ENCODE measurements around the gene CYB561D1. TPM values are rescaled to one million over a fixed set of nuclear protein-coding genes. Genes with fewer than 3 reads are reported as not detected.

The CYB561D1 gene
- total and polyA plus RNA-seq, 4 experiments from 2014 or later = 13.6 to 41.6 (median 28.9) TPM

DNA sequence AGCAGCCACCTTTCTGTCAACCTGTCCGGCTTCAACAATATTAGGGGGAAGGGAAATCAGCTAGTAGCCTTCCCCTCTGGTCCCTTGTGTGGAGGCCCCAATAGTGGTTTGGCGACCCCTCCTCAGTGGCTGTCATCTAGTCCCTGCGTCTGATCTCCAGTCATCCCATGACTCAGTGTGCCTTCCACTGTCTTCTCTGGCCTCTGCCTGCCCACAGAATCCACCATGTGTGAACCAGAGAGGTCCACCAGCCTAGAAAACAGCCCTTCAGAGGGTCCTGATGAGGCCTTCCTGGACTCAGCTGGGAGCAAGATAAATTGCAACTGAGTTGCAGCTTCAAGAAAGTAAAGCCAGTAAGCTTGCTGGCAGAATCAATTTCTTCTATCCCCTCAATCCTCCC lies 14.0 kb upstream of the CYB561D1 start:
- no peak overlapping the region for H3K27ac Mint-ChIP-seq
- ChIA-PET CTCF (ENCODE audit: partially characterized antibody) (interaction anchor here (0.6 to 2.2 kb wide), 4 partner anchors 10 to 548 kb away, joined by 3 to 9 read pairs (median 4); partner anchors contain the start of gene CYB561D1), POLR2A (ENCODE audit: partially characterized antibody) (interaction anchor here (1.3 kb wide), 1 partner anchor 53 kb away, joined by 4 read pairs; no protein-coding TSS in a partner anchor)
- intact Hi-C loops (cut with micrococcal nuclease) = loop anchor here (5.0 kb wide), 3 partner anchors 142 to 552 kb away; partner anchors contain the start of genes SARS1 and STRIP1
- peaks cover 17 to 37% (median 27%) of the 10 kb centered on the region in 4 donors for H3K4me1 Mint-ChIP-seq
- H3K27ac ChIP-seq (ENCODE audit: low read depth, low read length) = no peak overlapping the region
- H3K4me3 ChIP-seq (ENCODE audit: low read length in 2 of 2) = no peak overlapping the region
- H3K4me3 Mint-ChIP-seq = no peak overlapping the region
- no peaks in the 10 kb centered on the region for H3K9me3 Mint-ChIP-seq
- no peaks in the 10 kb centered on the region for H3K9me3 ChIP-seq (ENCODE audit: control insufficient read depth in 1 of 2, low read length in 2 of 2)
- peaks cover 0 to 11% of the 10 kb centered on the region in 2 donors for H3K36me3 Mint-ChIP-seq
- peaks cover 6 to 23% of the 10 kb centered on the region in 2 donors for H3K27me3 Mint-ChIP-seq
- H3K27me3 ChIP-seq (ENCODE audit: insufficient read depth, low read length) = peaks cover 13% of the 10 kb centered on the region
- no peaks in the 10 kb centered on the region for H3K36me3 ChIP-seq (ENCODE audit: insufficient read depth, low read length)
- peaks cover 14% of the 10 kb centered on the region for H3K4me1 ChIP-seq (ENCODE audit: insufficient read depth, low read length)
- no peak for DNase-seq

DNA sequence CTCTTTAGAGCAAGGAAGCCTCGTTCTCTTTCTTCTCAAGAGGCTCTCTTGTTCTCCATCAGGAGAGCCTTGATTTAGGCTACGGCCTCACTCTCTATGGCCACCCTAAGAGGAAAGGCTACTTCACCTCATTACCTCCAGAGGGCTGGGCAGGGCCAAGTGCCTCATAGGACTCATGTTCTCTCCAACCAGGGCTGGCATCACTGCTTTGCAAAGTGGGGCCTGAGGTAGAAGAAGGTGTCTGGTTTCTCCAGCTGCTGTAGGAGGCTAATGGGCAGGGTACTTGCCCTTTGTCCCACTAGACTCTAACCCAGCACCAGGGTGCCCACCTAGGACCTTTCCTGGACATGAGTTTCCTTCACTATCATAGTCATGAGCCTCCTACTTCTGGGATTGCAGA lies 12.2 kb upstream of the CYB561D1 start:
- Histone ChIP-seq H3K27ac (ENCODE audit: low read depth, low read length) (no peak overlapping the region), H3K27me3 (ENCODE audit: insufficient read depth, low read length) (peaks cover 11% of the 10 kb centered on the region), H3K9me3 (ENCODE audit: control insufficient read depth in 1 of 2, low read length in 2 of 2) (no peaks in the 10 kb centered on the region), H3K4me3 (ENCODE audit: low read length in 2 of 2) (no peak overlapping the region), H3K4me1 (ENCODE audit: insufficient read depth, low read length) (peaks cover 20% of the 10 kb centered on the region), H3K36me3 (ENCODE audit: insufficient read depth, low read length) (peaks cover 6% of the 10 kb centered on the region)
- CTCF ChIA-PET (ENCODE audit: partially characterized antibody) = interaction anchor here (1.5 to 37.2 kb wide), 2 partner anchors 9 to 50 kb away, joined by 3 to 1669 read pairs; partner anchors contain the start of gene GPR61
- H3K9me3 Mint-ChIP-seq = no peaks in the 10 kb centered on the region
- peaks cover 4 to 21% of the 10 kb centered on the region in 2 donors for H3K36me3 Mint-ChIP-seq
- POLR2A ChIA-PET (ENCODE audit: partially characterized antibody) = interaction anchor here (1.0 to 6.0 kb wide), 5 partner anchors 20 to 553 kb away, joined by 3 to 206 read pairs (median 40); partner anchors contain the start of genes AMIGO1, CYB561D1, GNAI3 and PSMA5
- no peak for DNase-seq
- H3K27me3 Mint-ChIP-seq = peaks cover 2 to 12% of the 10 kb centered on the region in 2 donors
- intact Hi-C loops (cut with micrococcal nuclease) = loop anchor here (5.0 kb wide), 3 partner anchors 141 to 551 kb away; partner anchors contain the start of genes SARS1 and STRIP1
- peak overlapping the region in 1 of 7 donors; percentile 86 for H3K27ac Mint-ChIP-seq
- peaks cover 20 to 51% (median 32%) of the 10 kb centered on the region in 4 donors for H3K4me1 Mint-ChIP-seq
- H3K4me3 Mint-ChIP-seq = no peak overlapping the region

DNA sequence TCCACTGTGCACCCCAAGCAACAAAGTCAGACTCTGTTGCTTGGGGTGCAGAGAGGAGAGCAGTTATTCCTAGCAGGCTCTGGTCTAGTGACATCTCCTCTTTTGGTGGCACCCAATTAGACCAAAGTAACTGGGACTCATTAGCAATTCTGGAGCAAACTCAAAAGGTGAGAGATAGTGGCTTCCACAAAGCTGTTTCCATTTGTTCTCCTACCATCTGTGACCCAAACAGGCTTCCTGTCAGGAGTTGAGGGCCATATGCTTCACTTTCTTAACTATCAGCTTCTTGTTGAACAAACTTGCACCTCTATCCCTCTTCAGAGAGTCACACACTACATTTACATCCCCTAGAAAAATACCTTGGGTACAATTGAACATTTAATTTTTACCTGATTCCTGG lies 11.7 kb upstream of the CYB561D1 start:
- Histone ChIP-seq H3K36me3 (ENCODE audit: insufficient read depth, low read length) (peaks cover 6% of the 10 kb centered on the region), H3K27me3 (ENCODE audit: insufficient read depth, low read length) (peaks cover 6% of the 10 kb centered on the region), H3K27ac (ENCODE audit: low read depth, low read length) (peak overlapping the region; percentile 74), H3K9me3 (ENCODE audit: control insufficient read depth in 1 of 2, low read length in 2 of 2) (no peaks in the 10 kb centered on the region), H3K4me3 (ENCODE audit: low read length in 2 of 2) (no peak overlapping the region), H3K4me1 (ENCODE audit: insufficient read depth, low read length) (peaks cover 20% of the 10 kb centered on the region)
- Mint-ChIP-seq H3K4me3 (peak overlapping the region in 4 of 8 donors; percentile 14 to 95 (median 76)), H3K27ac (peak overlapping the region in 4 of 7 donors; percentile 42 to 97 (median 87)), H3K9me3 (no peaks in the 10 kb centered on the region), H3K4me1 (peaks cover 20 to 51% (median 33%) of the 10 kb centered on the region in 4 donors), H3K27me3 (peaks cover 2 to 11% of the 10 kb centered on the region in 2 donors), H3K36me3 (peaks cover 5 to 21% of the 10 kb centered on the region in 2 donors)
- POLR2A ChIA-PET (ENCODE audit: partially characterized antibody) = interaction anchor here (1.0 to 6.0 kb wide), 8 partner anchors 19 to 552 kb away, joined by 3 to 206 read pairs (median 22); partner anchors contain the start of genes AMIGO1, CYB561D1, GNAI3 and PSMA5
- intact Hi-C loops (cut with micrococcal nuclease) = loop anchor here (5.0 kb wide), 3 partner anchors 140 to 550 kb away; partner anchors contain the start of genes SARS1 and STRIP1
- no peak for DNase-seq
- CTCF ChIA-PET (ENCODE audit: partially characterized antibody) = interaction anchor here (2.6 to 37.2 kb wide), 4 partner anchors 11 to 54 kb away, joined by 7 to 1669 read pairs (median 320); partner anchors contain the start of genes AMIGO1, CYB561D1 and GPR61

DNA sequence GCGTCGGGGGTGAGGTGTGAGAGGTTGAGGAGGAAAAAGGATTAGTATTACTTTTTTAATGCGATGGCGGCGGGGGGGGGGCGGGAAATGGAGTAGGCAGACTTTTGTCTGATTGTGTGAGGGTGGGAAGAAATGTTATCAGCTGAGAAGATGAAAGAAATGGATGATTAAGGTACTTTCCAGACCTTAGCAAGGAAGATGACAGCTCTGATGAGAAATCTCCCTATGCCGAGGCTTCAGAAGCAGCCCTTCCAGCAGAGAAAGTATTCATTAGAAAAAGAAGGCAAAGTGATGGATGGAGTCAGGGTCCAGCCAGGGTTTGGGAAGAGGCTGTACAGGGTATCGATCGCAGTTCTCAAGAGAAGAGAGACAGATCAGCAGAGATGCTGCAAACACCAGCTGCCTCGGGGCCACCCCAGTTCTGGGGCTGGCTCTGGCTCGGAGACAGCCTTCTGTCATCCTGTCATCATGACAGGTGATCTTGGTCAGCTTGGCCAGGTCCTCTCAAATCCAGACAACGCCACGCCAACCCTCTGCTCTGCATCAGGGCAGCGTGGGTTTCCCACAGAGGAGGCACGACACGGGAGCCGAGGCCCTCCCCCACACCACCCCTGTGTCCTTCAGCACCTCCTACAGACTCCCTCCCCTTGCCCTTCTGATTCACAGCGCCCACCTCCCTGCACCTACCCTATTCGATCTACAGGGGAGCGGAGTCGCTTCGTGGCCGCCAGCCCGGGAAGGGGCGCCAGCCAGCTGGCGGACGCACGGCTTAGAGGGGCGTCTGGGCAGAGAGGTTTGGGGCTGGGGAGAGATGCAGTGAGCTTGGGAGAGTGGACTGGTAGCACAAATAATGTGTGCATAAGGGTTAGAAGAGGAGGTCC lies 10.9 kb upstream of the CYB561D1 start:
- Mint-ChIP-seq H3K27me3 (peaks cover 2 to 11% of the 10 kb centered on the region in 2 donors), H3K9me3 (no peaks in the 10 kb centered on the region), H3K36me3 (peaks cover 5 to 24% of the 10 kb centered on the region in 2 donors), H3K4me1 (peaks cover 20 to 51% (median 33%) of the 10 kb centered on the region in 4 donors), H3K4me3 (peak overlapping the region; percentile 91 to 96 (median 93)), H3K27ac (peak overlapping the region; percentile 84 to 97 (median 92))
- H3K27ac ChIP-seq (ENCODE audit: low read depth, low read length) = peak overlapping the region; percentile 74
- intact Hi-C loops (cut with micrococcal nuclease) = loop anchor here (1.0 to 5.0 kb wide), 5 partner anchors 57 to 549 kb away; partner anchors contain the start of genes PSMA5, SARS1 and STRIP1
- peaks cover 6% of the 10 kb centered on the region for H3K36me3 ChIP-seq (ENCODE audit: insufficient read depth, low read length)
- peaks cover 20% of the 10 kb centered on the region for H3K4me1 ChIP-seq (ENCODE audit: insufficient read depth, low read length)
- peak in 4 of 5 donors; percentile 34 to 63 (median 45) for DNase-seq
- POLR2A ChIA-PET (ENCODE audit: partially characterized antibody) = interaction anchor here (0.8 to 6.0 kb wide), 19 partner anchors 13 to 1481 kb away, joined by 3 to 206 read pairs (median 6); partner anchors contain the start of genes AHCYL1, AMIGO1, AMPD2 and CLCC1
- CTCF ChIA-PET (ENCODE audit: partially characterized antibody) = interaction anchor here (0.7 to 37.2 kb wide), 12 partner anchors 10 to 547 kb away, joined by 3 to 1669 read pairs (median 4); partner anchors contain the start of genes AHCYL1, AMIGO1, CYB561D1 and GPR61
- no peaks in the 10 kb centered on the region for H3K9me3 ChIP-seq (ENCODE audit: control insufficient read depth in 1 of 2, low read length in 2 of 2)
- H3K4me3 ChIP-seq (ENCODE audit: low read length in 2 of 2) = peak overlapping the region; percentile 91 to 95
- peaks cover 4% of the 10 kb centered on the region for H3K27me3 ChIP-seq (ENCODE audit: insufficient read depth, low read length)

DNA sequence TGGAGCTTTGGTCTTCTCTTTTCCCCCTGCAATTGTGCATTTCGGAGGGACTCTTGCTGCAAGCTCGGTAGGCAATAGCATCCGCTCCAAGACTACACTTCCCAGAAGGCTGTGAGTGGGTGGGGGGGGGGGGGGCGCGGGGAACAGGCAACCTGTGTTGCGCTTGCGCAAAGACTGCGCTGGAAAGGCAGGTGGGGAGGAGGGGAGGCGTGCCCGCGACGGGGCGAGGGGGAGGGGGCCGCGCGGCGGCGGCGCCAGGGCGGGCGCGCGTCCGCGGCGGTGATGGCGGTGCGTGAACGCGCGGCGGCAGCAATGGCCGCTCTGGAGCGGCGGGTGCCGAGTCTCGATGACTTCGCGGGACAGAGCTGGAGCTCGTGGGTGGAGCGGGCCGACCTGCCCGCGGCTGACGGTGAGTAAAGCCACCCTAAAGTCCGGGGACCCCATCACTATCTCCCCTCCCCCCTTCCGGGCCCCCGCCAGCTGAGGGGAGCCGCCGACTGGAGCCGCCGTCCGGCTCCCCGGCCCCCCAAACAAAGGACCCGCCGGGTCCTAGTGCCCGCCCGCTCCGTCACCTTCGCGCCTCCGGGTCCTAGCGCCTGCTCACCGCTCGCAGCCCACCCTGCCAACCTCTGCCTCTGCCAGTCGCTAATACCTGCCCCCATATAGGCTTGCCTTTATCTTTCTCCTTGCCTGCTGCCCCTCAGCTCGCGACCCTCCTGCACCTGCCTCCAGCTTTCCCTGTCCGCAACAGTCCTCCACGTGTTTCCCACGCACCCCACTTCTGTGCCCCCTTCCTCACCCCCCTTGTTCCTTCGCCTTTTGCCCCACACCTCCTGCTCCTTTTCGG lies 10.0 kb upstream of the CYB561D1 start, which contains the start of gene ATXN7L2:
Gene ATXN7L2, plus strand, starts transcription at position 234 of the 847 bp plus-strand sequence. Its CDS starts 49 bp downstream, at position 283.
- H3K36me3 Mint-ChIP-seq = peaks cover 5 to 28% of the 10 kb centered on the region in 2 donors

More for the DNA sequence above, 10.0 kb upstream of the CYB561D1 start, which contains the start of gene ATXN7L2:
- no peaks in the 10 kb centered on the region for H3K9me3 ChIP-seq (ENCODE audit: control insufficient read depth in 1 of 2, low read length in 2 of 2)
- peak within 1 kb of the TSS; percentile 76 for H3K27ac ChIP-seq (ENCODE audit: low read depth, low read length)
- H3K36me3 ChIP-seq (ENCODE audit: insufficient read depth, low read length) = peaks cover 6% of the 10 kb centered on the region
- peaks cover 4% of the 10 kb centered on the region for H3K27me3 ChIP-seq (ENCODE audit: insufficient read depth, low read length)
- peak within 1 kb of the TSS; percentile 95 to 98 for H3K4me3 ChIP-seq (ENCODE audit: low read length in 2 of 2)
- Mint-ChIP-seq H3K27ac (peak within 1 kb of the TSS; percentile 86 to 97 (median 92)), H3K4me1 (peaks cover 17 to 42% (median 30%) of the 10 kb centered on the region in 4 donors), H3K4me3 (peak within 1 kb of the TSS; percentile 91 to 96 (median 94)), H3K9me3 (no peaks in the 10 kb centered on the region), H3K27me3 (peaks cover 0 to 5% of the 10 kb centered on the region in 2 donors)
- intact Hi-C loops (cut with micrococcal nuclease) = loop anchor here (1.0 to 5.0 kb wide), 6 partner anchors 10 to 548 kb away; partner anchors contain the start of genes CYB561D1, PSMA5, SARS1 and STRIP1
- peaks cover 20% of the 10 kb centered on the region for H3K4me1 ChIP-seq (ENCODE audit: insufficient read depth, low read length)
- peak; percentile 92 to 95 (median 93) for DNase-seq
- ChIA-PET POLR2A (ENCODE audit: partially characterized antibody) (interaction anchor here (0.6 to 6.0 kb wide), 25 partner anchors 14 to 1480 kb away, joined by 3 to 206 read pairs (median 5); partner anchors contain the start of genes AHCYL1, AMIGO1, AMPD2 and CLCC1), CTCF (ENCODE audit: partially characterized antibody) (interaction anchor here (0.7 to 37.2 kb wide), 12 partner anchors 10 to 546 kb away, joined by 3 to 1669 read pairs (median 4); partner anchors contain the start of genes AHCYL1, AMIGO1, CYB561D1 and GPR61)
